NT2/D1 (cell line): ENCODE data around the gene ADAR.

ENCODE experiments used
- SUZ12 ChIP-seq: IDR thresholded peaks from 2 replicates; pipeline ENCODE4 v1.6.1; 2011; ENCODE audit not compliant: insufficient read length, insufficient read depth; ENCODE audit errors: extremely low read depth
- YY1 ChIP-seq: IDR thresholded peaks from 2 replicates; pipeline ENCODE4 v1.6.1; 2011; ENCODE audit not compliant: insufficient read length, insufficient read depth
- ZNF274 ChIP-seq: IDR thresholded peaks from 2 replicates; pipeline ENCODE4 v1.6.1; 2011; ENCODE audit warnings: mild to moderate bottlenecking, low read depth, low read length

DNA sequence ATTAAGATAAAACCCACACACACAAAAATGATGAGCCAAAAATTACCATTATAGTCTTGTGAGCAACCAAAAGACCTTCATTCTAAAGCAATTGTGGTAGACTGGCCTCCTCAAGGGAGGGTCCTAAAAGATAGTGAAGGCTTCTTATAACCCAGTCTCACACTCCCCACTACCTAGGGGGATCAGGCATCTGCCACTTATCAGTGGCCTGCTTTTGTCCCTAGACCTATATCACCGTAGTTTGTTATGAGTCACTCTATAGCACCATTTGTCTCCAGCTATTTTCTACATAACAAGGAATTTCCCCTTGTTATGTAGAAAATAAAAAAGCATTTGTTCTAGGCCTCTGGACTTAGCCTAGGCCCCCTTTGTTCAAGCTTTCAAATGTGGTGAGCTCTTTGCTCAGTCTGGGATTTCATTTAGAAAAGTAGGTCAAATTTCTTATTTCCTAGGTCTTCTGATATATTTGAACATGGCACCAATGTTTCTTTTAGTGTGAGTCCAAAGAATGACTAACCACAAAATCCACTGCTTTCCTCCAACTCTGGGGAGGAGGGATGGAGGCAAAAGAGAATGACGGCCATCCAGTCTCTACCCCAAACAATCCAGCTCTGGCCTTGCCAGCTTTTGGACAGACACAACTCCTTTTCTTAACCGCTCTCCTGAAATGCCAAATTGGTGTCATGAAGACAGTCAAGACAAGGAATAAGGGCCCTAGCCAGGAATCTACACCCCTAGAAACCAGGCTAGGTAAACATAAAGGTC lies 8.9 kb downstream of the ADAR start:
- no peak for TF ChIP-seq YY1
- TF ChIP-seq ZNF274: no peak
- TF ChIP-seq SUZ12: no peak
